Sigmoid colon (tissue), 4 donors: ENCODE data around the gene ROM1.

ENCODE experiments used
- CTCF ChIP-seq, 4 experiments: fragments of 450-650 bp in 3 of 4; fragments of 200-600 bp in 1 of 4; IDR thresholded peaks; one replicate each; pipeline ENCODE4 v1.5.1; 2016 to 2019; ENCODE audit warnings: antibody characterized with exemption in 4 of 4, mild to moderate bottlenecking in 3 of 4, moderate library complexity in 2 of 4
- EP300 ChIP-seq, 4 donors: sonication (generic); formaldehyde crosslinking; IDR thresholded peaks; one replicate each; pipeline ENCODE4 v1.6.1; 2017; ENCODE audit warnings: antibody characterized with exemption in 4 of 4
- POLR2AphosphoS5 ChIP-seq, 4 donors: sonication (generic); formaldehyde crosslinking; IDR thresholded peaks; one replicate each; pipeline ENCODE4 v1.6.1; 2017; ENCODE audit warnings: antibody characterized with exemption in 4 of 4

GRCh38 chr11:62621567-62622470 lies 8.8 kb downstream of the ROM1 start, which contains the start of gene B3GAT3:
- peak in 2 of 4 donors; percentile 53 to 88 for TF ChIP-seq EP300 (IDR thresholded peaks at IDR 0.05)
- TF ChIP-seq CTCF (IDR thresholded peaks at IDR 0.05): no peak
- peak; percentile 85 to 97 (median 94) for TF ChIP-seq POLR2AphosphoS5 (IDR thresholded peaks at IDR 0.05)
